Neural progenitor cell (in vitro differentiated cells): ENCODE data around the gene KCNMA1. TPM values are rescaled to one million over a fixed set of nuclear protein-coding genes. Genes with fewer than 3 reads are reported as not detected.

Experiments used
- DNase-seq: peaks from one replicate; pipeline ENCODE4 v3.0.0-alpha.2; 2016; ENCODE audit warnings: low spot score
- H2AFZ ChIP-seq: fragments of 200-600 bp; sonication (generic); replicated peaks from 2 replicates; pipeline ENCODE4 v1.6.1; 2016; ENCODE audit warnings: antibody characterized with exemption
- H3F3A ChIP-seq: fragments of 200-600 bp; sonication (generic); 2 replicates; pipeline ENCODE4 v1.6.1; 2016; ENCODE audit warnings: antibody characterized with exemption, low read depth
- H3K27ac ChIP-seq: fragments of 200-600 bp; sonication (generic); 2 replicates; pipeline ENCODE4 v1.5.1; 2016; ENCODE audit warnings: mild to moderate bottlenecking
- H3K27me3 ChIP-seq: fragments of 200-600 bp; sonication (generic); 2 replicates; pipeline ENCODE4 v1.6.1; 2016; ENCODE audit warnings: mild to moderate bottlenecking, moderate library complexity
- H3K36me3 ChIP-seq: fragments of 200-600 bp; sonication (generic); 2 replicates; pipeline ENCODE4 v1.5.1; 2016
- H3K4me1 ChIP-seq: fragments of 200-600 bp; sonication (generic); 2 replicates; pipeline ENCODE4 v1.6.1; 2016; ENCODE audit warnings: mixed run types
- H3K4me2 ChIP-seq: fragments of 200-600 bp; sonication (generic); 2 replicates; pipeline ENCODE4 v1.6.1; 2016
- H3K4me3 ChIP-seq: fragments of 200-600 bp; sonication (generic); 2 replicates; pipeline ENCODE4 v1.5.1; 2016
- H3K79me2 ChIP-seq: fragments of 200-600 bp; sonication (generic); 2 replicates; pipeline ENCODE4 v1.6.1; 2016; ENCODE audit warnings: low read depth
- H3K9ac ChIP-seq: fragments of 200-600 bp; sonication (generic); 2 replicates; pipeline ENCODE4 v1.6.1; 2016
- H3K9me3 ChIP-seq: fragments of 200-600 bp; sonication (generic); 2 replicates; pipeline ENCODE4 v1.5.1; 2016; ENCODE audit warnings: low read depth
- H4K20me1 ChIP-seq: fragments of 200-600 bp; sonication (generic); 2 replicates; pipeline ENCODE4 v1.6.1; 2016; ENCODE audit warnings: low read depth
- H3K27ac Mint-ChIP-seq: 3 replicates; pipeline ENCODE4 v1.8.0; 2021; ENCODE audit warnings: mixed read lengths
- H3K27me3 Mint-ChIP-seq: 2 replicates; pipeline ENCODE4 v1.8.0; 2022; ENCODE audit warnings: low read depth, mild to moderate bottlenecking, inconsistent platforms, moderate library complexity, mixed read lengths; ENCODE audit not compliant: insufficient read depth
- H3K36me3 Mint-ChIP-seq: 3 replicates; pipeline ENCODE4 v1.8.0; 2021; ENCODE audit warnings: mixed read lengths
- H3K4me1 Mint-ChIP-seq: 3 replicates; pipeline ENCODE4 v1.8.0; 2021; ENCODE audit warnings: mixed read lengths
- H3K4me3 Mint-ChIP-seq: 3 replicates; pipeline ENCODE4 v1.8.0; 2021; ENCODE audit warnings: mild to moderate bottlenecking, moderate library complexity, mixed read lengths
- H3K9me3 Mint-ChIP-seq: 3 replicates; pipeline ENCODE4 v1.8.0; 2020; ENCODE audit warnings: mixed read lengths
- EZH2 ChIP-seq: fragments of 200-600 bp; sonication (generic); IDR thresholded peaks from 2 replicates; pipeline ENCODE4 v1.6.1; 2017; ENCODE audit warnings: antibody characterized with exemption, mild to moderate bottlenecking, moderate library complexity
- EZH2phosphoT487 ChIP-seq: fragments of 200-600 bp; sonication (generic); IDR thresholded peaks from 2 replicates; pipeline ENCODE4 v1.6.1; 2017; ENCODE audit warnings: antibody characterized with exemption
- total RNA-seq: library from RNA; depleted of rRNA; stranded (reverse); fragments of >200 nt; gene quantifications from 2 replicates; pipeline ENCODE4 v1.2.3, GENCODE V29; 2015; ENCODE audit warnings: low replicate concordance
- TF ChIP-seq, protein P1 (sequence below): fragments of 200-600 bp; sonication (generic); IDR thresholded peaks from 2 replicates; pipeline ENCODE4 v1.5.1; 2017; ENCODE audit warnings: antibody characterized with exemption, mild to moderate bottlenecking

Gene KCNMA1
- total RNA-seq, 1 donor from 2014 or later: 2.4 TPM

DNA sequence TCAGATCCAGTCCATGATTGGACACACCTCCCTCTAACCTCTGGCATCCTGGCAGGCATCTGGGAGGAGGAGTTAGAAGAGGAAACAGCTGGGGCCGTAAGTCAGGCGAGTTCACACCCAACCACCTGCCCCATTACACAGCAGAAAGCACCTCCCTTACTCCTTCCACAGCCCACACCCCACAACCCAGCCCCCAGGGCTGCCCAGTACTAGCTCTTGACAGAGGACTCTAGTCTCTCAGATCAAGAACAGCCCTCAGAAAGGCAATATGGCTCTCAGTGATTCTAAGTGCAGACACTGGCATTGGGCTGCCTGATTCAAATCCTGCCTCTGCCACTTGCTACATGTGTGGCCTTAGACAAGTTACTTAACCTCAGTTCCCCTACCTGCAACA is 34.1 kb downstream of the KCNMA1 start:
- Mint-ChIP-seq H3K27me3 (no peaks in the 10 kb centered on the region), H3K4me1 (peaks cover 20% of the 10 kb centered on the region), H3K27ac (peak overlapping the region; percentile 31), H3K36me3 (no peaks in the 10 kb centered on the region), H3K4me3 (no peak overlapping the region), H3K9me3 (no peaks in the 10 kb centered on the region)
- no peak overlapping the region for H3K4me3 ChIP-seq
- no peaks in the 10 kb centered on the region for H3K36me3 ChIP-seq
- no peaks in the 10 kb centered on the region for H3K79me2 ChIP-seq
- no peak overlapping the region for H2AFZ ChIP-seq
- H3K9ac ChIP-seq: no peak overlapping the region
- DNase-seq: no peak
- H3F3A ChIP-seq: no peaks in the 10 kb centered on the region
- H3K4me1 ChIP-seq: peaks cover 8% of the 10 kb centered on the region
- no peaks in the 10 kb centered on the region for H4K20me1 ChIP-seq
- H3K27ac ChIP-seq: no peak overlapping the region
- TF ChIP-seq EZH2 (no peak), EZH2phosphoT487 (no peak)
- TF ChIP-seq, protein P1, sequence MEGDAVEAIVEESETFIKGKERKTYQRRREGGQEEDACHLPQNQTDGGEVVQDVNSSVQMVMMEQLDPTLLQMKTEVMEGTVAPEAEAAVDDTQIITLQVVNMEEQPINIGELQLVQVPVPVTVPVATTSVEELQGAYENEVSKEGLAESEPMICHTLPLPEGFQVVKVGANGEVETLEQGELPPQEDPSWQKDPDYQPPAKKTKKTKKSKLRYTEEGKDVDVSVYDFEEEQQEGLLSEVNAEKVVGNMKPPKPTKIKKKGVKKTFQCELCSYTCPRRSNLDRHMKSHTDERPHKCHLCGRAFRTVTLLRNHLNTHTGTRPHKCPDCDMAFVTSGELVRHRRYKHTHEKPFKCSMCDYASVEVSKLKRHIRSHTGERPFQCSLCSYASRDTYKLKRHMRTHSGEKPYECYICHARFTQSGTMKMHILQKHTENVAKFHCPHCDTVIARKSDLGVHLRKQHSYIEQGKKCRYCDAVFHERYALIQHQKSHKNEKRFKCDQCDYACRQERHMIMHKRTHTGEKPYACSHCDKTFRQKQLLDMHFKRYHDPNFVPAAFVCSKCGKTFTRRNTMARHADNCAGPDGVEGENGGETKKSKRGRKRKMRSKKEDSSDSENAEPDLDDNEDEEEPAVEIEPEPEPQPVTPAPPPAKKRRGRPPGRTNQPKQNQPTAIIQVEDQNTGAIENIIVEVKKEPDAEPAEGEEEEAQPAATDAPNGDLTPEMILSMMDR: no peak
- H3K4me2 ChIP-seq: no peak overlapping the region
- H3K9me3 ChIP-seq: no peaks in the 10 kb centered on the region
- H3K27me3 ChIP-seq: no peaks in the 10 kb centered on the region

DNA sequence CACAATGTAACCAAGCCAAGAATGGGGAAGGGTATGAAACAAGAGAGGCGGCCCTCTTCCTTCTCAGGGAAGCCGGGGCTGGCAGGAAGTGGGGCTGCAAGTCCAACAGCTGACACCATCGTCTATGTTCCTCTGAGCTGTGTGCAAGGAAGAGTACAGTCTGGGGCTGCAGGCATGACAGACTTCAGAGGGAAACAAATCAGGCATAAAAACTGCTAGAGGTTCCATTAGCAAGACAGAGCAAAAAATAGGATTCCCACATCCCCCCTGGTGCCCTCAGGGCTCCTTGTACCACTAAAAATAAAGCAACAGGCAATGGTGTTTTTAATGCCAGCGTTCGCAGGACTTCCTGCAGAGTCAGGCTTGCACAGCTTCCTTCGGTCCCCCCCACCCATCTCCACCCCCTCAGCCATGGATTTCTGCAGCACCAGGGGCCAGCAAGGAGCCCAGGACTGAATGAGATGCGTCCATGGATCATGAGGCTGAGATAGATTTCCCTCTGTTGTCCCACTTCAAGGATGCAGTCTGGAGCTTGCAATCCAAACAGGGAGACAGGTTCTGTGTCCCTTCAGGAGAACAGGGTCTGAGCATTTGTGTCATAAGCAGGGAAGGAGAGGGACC is 34.6 kb downstream of the KCNMA1 start:
- TF ChIP-seq EZH2phosphoT487: no peak
- TF ChIP-seq, protein P1: no peak
- TF ChIP-seq EZH2: no peak
- H3K9me3 ChIP-seq: no peaks in the 10 kb centered on the region
- no peaks in the 10 kb centered on the region for H3K36me3 ChIP-seq
- Mint-ChIP-seq H3K27ac (peak overlapping the region; percentile 70), H3K36me3 (no peaks in the 10 kb centered on the region), H3K4me1 (peaks cover 20% of the 10 kb centered on the region), H3K9me3 (no peaks in the 10 kb centered on the region), H3K4me3 (no peak overlapping the region), H3K27me3 (no peaks in the 10 kb centered on the region)
- H3K4me2 ChIP-seq: no peak overlapping the region
- no peaks in the 10 kb centered on the region for H3F3A ChIP-seq
- H2AFZ ChIP-seq: no peak overlapping the region
- H3K9ac ChIP-seq: no peak overlapping the region
- H3K4me1 ChIP-seq: peaks cover 8% of the 10 kb centered on the region
- H3K4me3 ChIP-seq: no peak overlapping the region
- H3K27me3 ChIP-seq: no peaks in the 10 kb centered on the region
- no peaks in the 10 kb centered on the region for H3K79me2 ChIP-seq
- no peak overlapping the region for H3K27ac ChIP-seq
- H4K20me1 ChIP-seq: no peaks in the 10 kb centered on the region
- no peak for DNase-seq

DNA sequence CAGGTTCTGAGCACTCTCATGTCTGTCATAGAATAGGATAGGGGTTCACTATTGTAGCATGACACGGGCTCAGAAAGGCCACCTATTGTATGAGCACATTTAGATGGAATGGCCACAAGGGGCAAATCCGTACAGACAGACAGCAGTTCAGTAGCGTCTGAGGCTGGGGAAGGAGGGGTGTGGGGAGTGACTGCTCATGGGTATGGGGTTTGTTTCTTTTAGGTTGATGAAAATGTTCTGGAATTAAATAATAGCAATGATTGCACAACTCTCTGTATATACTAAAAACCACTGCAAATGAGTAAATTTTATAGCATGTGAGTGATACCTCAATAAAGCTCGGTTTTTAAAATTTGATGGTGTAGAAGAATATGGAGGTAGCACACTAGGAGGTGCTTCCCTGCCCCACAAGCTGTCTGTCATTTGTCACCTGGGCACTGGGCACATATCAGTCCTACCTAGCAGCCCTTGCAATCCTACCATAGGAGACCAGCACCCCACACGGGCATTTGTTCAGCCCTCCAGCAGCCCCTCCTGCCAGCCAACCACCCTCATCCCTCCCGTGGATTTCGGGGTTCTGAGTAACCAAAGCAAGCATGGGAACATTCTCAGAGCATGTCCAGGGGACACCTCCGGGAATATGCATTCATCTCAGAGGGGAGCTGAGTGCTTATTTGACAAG is 35.2 kb downstream of the KCNMA1 start:
- H3K4me3 ChIP-seq: no peak overlapping the region
- H2AFZ ChIP-seq: no peak overlapping the region
- no peaks in the 10 kb centered on the region for H3K36me3 Mint-ChIP-seq
- H3F3A ChIP-seq: no peaks in the 10 kb centered on the region
- TF ChIP-seq, protein P1: peak; percentile 26
- no peak for TF ChIP-seq EZH2phosphoT487
- H3K36me3 ChIP-seq: no peaks in the 10 kb centered on the region
- no peaks in the 10 kb centered on the region for H3K27me3 ChIP-seq
- no peak overlapping the region for H3K27ac ChIP-seq
- H3K9me3 Mint-ChIP-seq: no peaks in the 10 kb centered on the region
- peak overlapping the region; percentile 70 for H3K27ac Mint-ChIP-seq
- peaks cover 20% of the 10 kb centered on the region for H3K4me1 Mint-ChIP-seq
- H4K20me1 ChIP-seq: no peaks in the 10 kb centered on the region
- H3K9me3 ChIP-seq: no peaks in the 10 kb centered on the region
- H3K4me1 ChIP-seq: peaks cover 8% of the 10 kb centered on the region
- no peak overlapping the region for H3K4me2 ChIP-seq
- no peaks in the 10 kb centered on the region for H3K79me2 ChIP-seq
- no peak overlapping the region for H3K4me3 Mint-ChIP-seq
- no peaks in the 10 kb centered on the region for H3K27me3 Mint-ChIP-seq
- H3K9ac ChIP-seq: no peak overlapping the region
- DNase-seq: no peak
